CD4-positive, alpha-beta T cell (primary cell): Measurements from ENCODE around the gene KRTAP20-1. TPM values are rescaled to one million over a fixed set of nuclear protein-coding genes. Genes with fewer than 3 reads are reported as not detected.

Experiments used
- ATAC-seq: fragments of 200-7000 bp; cut with Tn5 transposase; one replicate; pipeline ENCODE4 v1.10.0; 2022; ENCODE audit warnings: mild to moderate bottlenecking; ENCODE audit not compliant: poor library complexity
- CTCF ChIA-PET: fragments of 350-600 bp; sonication (Branson Sonifier 250); formaldehyde crosslinking; loops from one replicate; lab custom pipeline; 2021; ENCODE audit warnings: antibody characterized with exemption, inconsistent platforms; lab: Charles Lee
- POLR2A ChIA-PET: fragments of 350-600 bp; sonication (Branson Sonifier 250); formaldehyde crosslinking; loops from one replicate; lab custom pipeline; 2021; ENCODE audit warnings: antibody characterized with exemption, inconsistent platforms; lab: Charles Lee
- DNase-seq, 14 experiments: peaks; one replicate each; pipeline ENCODE4 v3.0.0-alpha.2; 2013 to 2020; ENCODE audit warnings: mixed read lengths in 2 of 14
- H3K27ac ChIP-seq, 2 donors: one replicate each; pipeline versions ENCODE4 v1.5.1 to v1.7.0; 2013; ENCODE audit warnings: low read length in 2 of 2, low read depth in 1 of 2, mild to moderate bottlenecking in 1 of 2
- H3K27me3 ChIP-seq, 2 experiments: 1 replicate in 1 of 2; 2 replicates in 1 of 2; pipeline versions ENCODE4 v1.6.1 to v1.7.0; 2013; ENCODE audit warnings: low read length in 2 of 2, control low read depth in 1 of 2, mild to moderate bottlenecking in 1 of 2, moderate library complexity in 1 of 2; ENCODE audit not compliant: insufficient read depth in 2 of 2, control insufficient read depth in 1 of 2
- H3K36me3 ChIP-seq: one replicate; pipeline ENCODE4 v1.6.1; 2013; ENCODE audit warnings: low read length, control low read depth; ENCODE audit not compliant: insufficient read depth
- H3K4me1 ChIP-seq: one replicate; pipeline ENCODE4 v1.6.1; 2013; ENCODE audit warnings: low read length, control low read depth; ENCODE audit not compliant: insufficient read depth
- H3K4me3 ChIP-seq: one replicate; pipeline ENCODE4 v1.5.1; 2013; ENCODE audit warnings: mild to moderate bottlenecking, low read length, moderate library complexity
- H3K9me3 ChIP-seq, 2 experiments: 1 replicate in 1 of 2; 2 replicates in 1 of 2; pipeline versions ENCODE4 v1.6.1 to v1.7.0; 2013; ENCODE audit warnings: low read length in 2 of 2, mild to moderate bottlenecking in 2 of 2, control low read depth in 1 of 2, moderate library complexity in 1 of 2; ENCODE audit not compliant: control insufficient read depth in 1 of 2, insufficient read depth in 1 of 2
- H3K27ac Mint-ChIP-seq: one replicate; pipeline ENCODE4 v1.8.0; 2020; ENCODE audit warnings: mixed read lengths
- H3K27me3 Mint-ChIP-seq: one replicate; pipeline ENCODE4 v1.8.0; 2021; ENCODE audit warnings: mixed read lengths
- H3K36me3 Mint-ChIP-seq: one replicate; pipeline ENCODE4 v1.8.0; 2021; ENCODE audit warnings: low read depth, mixed read lengths
- H3K4me1 Mint-ChIP-seq: one replicate; pipeline ENCODE4 v1.8.0; 2021; ENCODE audit warnings: low read depth, mixed read lengths
- H3K4me3 Mint-ChIP-seq: one replicate; pipeline ENCODE4 v1.8.0; 2020; ENCODE audit warnings: mild to moderate bottlenecking, mixed read lengths
- H3K9me3 Mint-ChIP-seq: one replicate; pipeline ENCODE4 v1.8.0; 2020; ENCODE audit warnings: mixed read lengths
- intact Hi-C, 2 experiments: fragments of 100-400 bp; cut with DNase I in 1 of 2; cut with micrococcal nuclease in 1 of 2; formaldehyde crosslinking; loops; one replicate each; pipeline versions ENCODE4 v1.15.1 to v1.9.0; 2023 to 2025; cut with DNase I, micrococcal nuclease
- polyA plus RNA-seq, 2 donors: library from polyadenylated mRNA; unstranded; fragments of 120-200 nt; gene quantifications; one replicate each; pipeline ENCODE4 v1.2.1, GENCODE V29; 2013
- total RNA-seq, 174 experiments: library from RNA in 2 of 174; stranded (reverse) in 2 of 174; gene quantifications; one replicate each; pipeline ENCODE4 v1.2.3 and lab custom pipeline; 2021 to 2026
- TF ChIP-seq, protein P1 (sequence below): fragments of 200-600 bp; IDR thresholded peaks from one replicate; pipeline ENCODE4 v1.8.0; 2022; ENCODE audit warnings: antibody characterized with exemption, mild to moderate bottlenecking

Gene KRTAP20-1
- total RNA-seq (not detected), total RNA-seq (lab: John Stamatoyannopoulos, UW) (0 to 0.07 (median 0) reads per million in 172 experiments)
- polyA plus RNA-seq (2013, experiment 1 of 2), result not detected
- not detected for polyA plus RNA-seq (2013, experiment 2 of 2)

GRCh38 chr21:30616125-30616524 is at the start of gene KRTAP20-1:
TSS of gene KRTAP20-1 (plus strand) at chr21:30616425. CDS start at chr21:30616455, 30 bp downstream.
- Histone ChIP-seq H3K27me3 (no peaks in the 10 kb centered on the region), H3K4me3 (no peak within 1 kb of the TSS), H3K36me3 (no peaks in the 10 kb centered on the region), H3K4me1 (no peaks in the 10 kb centered on the region), H3K9me3 (peaks cover 0 to 4% of the 10 kb centered on the region in 2 experiments), H3K27ac (no peak within 1 kb of the TSS)
- Mint-ChIP-seq H3K27ac (no peak within 1 kb of the TSS), H3K9me3 (no peaks in the 10 kb centered on the region), H3K4me3 (no peak within 1 kb of the TSS), H3K36me3 (no peaks in the 10 kb centered on the region), H3K27me3 (no peaks in the 10 kb centered on the region), H3K4me1 (no peaks in the 10 kb centered on the region)
- intact Hi-C loops, result no loop called here
- DNase-seq (no peak), ATAC-seq (no peak)
- POLR2A ChIA-PET, result no interaction called here
- CTCF ChIA-PET, result no interaction called here
- TF ChIP-seq, protein P1, sequence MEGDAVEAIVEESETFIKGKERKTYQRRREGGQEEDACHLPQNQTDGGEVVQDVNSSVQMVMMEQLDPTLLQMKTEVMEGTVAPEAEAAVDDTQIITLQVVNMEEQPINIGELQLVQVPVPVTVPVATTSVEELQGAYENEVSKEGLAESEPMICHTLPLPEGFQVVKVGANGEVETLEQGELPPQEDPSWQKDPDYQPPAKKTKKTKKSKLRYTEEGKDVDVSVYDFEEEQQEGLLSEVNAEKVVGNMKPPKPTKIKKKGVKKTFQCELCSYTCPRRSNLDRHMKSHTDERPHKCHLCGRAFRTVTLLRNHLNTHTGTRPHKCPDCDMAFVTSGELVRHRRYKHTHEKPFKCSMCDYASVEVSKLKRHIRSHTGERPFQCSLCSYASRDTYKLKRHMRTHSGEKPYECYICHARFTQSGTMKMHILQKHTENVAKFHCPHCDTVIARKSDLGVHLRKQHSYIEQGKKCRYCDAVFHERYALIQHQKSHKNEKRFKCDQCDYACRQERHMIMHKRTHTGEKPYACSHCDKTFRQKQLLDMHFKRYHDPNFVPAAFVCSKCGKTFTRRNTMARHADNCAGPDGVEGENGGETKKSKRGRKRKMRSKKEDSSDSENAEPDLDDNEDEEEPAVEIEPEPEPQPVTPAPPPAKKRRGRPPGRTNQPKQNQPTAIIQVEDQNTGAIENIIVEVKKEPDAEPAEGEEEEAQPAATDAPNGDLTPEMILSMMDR, result no peak

DNA sequence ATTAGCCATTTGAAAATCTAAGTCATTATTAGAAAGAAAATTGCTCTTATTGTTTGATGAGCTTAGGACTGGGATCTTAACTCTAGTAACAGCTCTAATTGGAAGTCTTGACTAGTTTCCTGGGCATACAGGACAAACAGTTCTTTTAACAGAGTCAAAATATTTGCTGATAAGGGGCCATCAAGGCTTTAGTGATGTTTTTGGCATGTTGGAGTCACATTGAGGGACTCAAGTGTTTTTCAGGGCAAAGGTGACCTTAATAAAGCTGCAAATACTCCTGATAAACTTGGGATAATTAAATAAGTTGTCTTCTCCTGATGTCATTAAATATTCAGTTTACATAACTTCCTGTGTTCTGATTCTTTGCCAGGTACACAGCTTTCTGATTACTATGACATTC is 48.6 kb upstream of the KRTAP20-1 start:
- intact Hi-C loops, result no loop called here

GRCh38 chr21:30577766-30578165 is 38.5 kb upstream of the KRTAP20-1 start:
- H3K27me3 Mint-ChIP-seq, result no peaks in the 10 kb centered on the region
- Histone ChIP-seq H3K27me3 (no peaks in the 10 kb centered on the region), H3K4me3 (no peak overlapping the region), H3K4me1 (no peaks in the 10 kb centered on the region), H3K36me3 (no peaks in the 10 kb centered on the region), H3K9me3 (no peaks in the 10 kb centered on the region), H3K27ac (no peak overlapping the region)
- H3K4me1 Mint-ChIP-seq, result no peaks in the 10 kb centered on the region
- TF ChIP-seq, protein P1, result no peak
- no peak for ATAC-seq
- no peak for DNase-seq
- ChIA-PET CTCF (no interaction called here), POLR2A (no interaction called here)
- intact Hi-C loops, result no loop called here
- no peaks in the 10 kb centered on the region for H3K9me3 Mint-ChIP-seq
- no peak overlapping the region for H3K4me3 Mint-ChIP-seq
- H3K27ac Mint-ChIP-seq, result no peak overlapping the region
- no peaks in the 10 kb centered on the region for H3K36me3 Mint-ChIP-seq

More for the DNA sequence above, 48.6 kb upstream of the KRTAP20-1 start:
- Mint-ChIP-seq H3K4me1 (no peaks in the 10 kb centered on the region), H3K4me3 (no peak overlapping the region), H3K27me3 (no peaks in the 10 kb centered on the region), H3K27ac (no peak overlapping the region), H3K36me3 (no peaks in the 10 kb centered on the region), H3K9me3 (peaks cover 2% of the 10 kb centered on the region)
- no peak overlapping the region for H3K4me3 ChIP-seq
- TF ChIP-seq, protein P1, result no peak
- H3K27ac ChIP-seq, result no peak overlapping the region
- POLR2A ChIA-PET, result no interaction called here
- no peaks in the 10 kb centered on the region for H3K36me3 ChIP-seq
- H3K4me1 ChIP-seq, result no peaks in the 10 kb centered on the region
- ATAC-seq, result no peak
- no peaks in the 10 kb centered on the region for H3K27me3 ChIP-seq
- DNase-seq, result no peak
- peaks cover 0 to 3% of the 10 kb centered on the region in 2 experiments for H3K9me3 ChIP-seq
- CTCF ChIA-PET, result no interaction called here
